Effector CD8-positive, alpha-beta T cell (primary cell): Measurements from ENCODE around the gene PRSS8.
"Not testable (repeated sequence)": the region's sequence is repeated elsewhere in the genome, so short reads cannot be mapped to it uniquely, and the experiment has no call there.

Experiments used
- DNase-seq: peaks from one replicate; lab custom pipeline; 2025; lab: John Stamatoyannopoulos, UW

The PRSS8 gene

DNA sequence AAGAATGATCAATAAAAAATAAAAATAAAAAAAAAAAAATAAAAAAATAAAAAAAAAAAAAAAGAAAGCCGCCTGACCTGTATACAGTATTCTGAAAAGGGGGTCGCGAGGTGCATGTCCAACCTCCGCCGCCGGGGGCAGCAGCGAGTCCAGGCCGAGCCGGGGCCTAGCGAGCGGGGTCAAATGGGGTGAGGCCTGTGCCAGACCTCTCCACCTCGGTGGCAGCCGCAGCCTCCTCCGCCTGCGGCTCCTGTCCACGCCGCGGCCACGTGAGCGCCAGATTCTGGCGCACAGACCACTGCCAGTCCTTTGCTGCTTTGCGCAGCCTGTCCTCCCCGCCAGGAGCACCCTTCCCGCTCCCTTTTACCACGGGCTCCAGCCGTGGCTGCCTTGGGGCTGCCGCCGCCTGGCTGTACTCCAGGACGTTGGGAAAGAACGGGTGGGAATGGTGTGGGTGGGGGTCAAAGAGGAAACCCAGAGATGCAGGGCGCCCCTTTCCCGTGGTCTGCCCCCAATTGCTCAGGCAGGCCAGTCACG is 29.8 kb downstream of the PRSS8 start:
- peak; percentile 80 for DNase-seq

GRCh38 chr16:31100876-31101641 is 34.5 kb downstream of the PRSS8 start:
- DNase-seq = not testable (repeated sequence)

DNA sequence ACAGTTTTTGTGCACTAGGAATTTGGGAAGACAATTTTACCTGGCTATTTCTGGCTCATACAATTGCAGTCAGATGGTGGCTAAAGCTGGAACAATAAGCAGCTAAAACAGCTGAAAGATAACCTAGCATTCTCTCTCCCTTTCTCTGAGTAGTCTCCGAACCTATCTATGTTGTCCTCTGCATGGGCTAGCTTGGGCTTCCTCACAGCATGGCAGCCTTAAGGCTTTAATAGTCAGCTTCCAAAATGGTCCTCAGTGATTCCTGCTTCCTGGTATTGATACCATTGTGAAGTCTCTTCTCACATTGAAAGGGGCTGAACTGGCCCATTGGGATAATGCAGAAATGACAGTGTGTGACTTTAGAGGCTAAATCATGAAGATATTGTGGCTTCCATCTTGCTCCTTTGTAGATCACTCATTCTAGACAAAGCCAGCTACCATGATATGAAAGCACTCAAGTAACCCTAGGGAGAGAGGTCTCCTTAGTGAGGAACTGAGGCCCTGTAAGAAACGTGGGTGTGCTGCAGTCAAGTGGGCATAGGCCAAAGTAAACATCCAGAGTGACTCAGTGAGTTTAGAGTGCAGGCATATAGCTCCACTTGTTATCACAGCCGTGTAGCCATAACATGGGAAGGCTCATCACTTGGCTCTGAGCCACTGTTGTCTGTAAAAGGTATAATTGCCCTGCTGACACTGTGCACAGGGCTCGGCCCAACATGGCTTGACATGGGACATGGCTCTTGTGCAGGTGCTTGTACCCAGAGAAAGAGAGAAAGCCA is 35.5 kb downstream of the PRSS8 start:
- no peak for DNase-seq

GRCh38 chr16:31094424-31095120 is 41.0 kb downstream of the PRSS8 start, which contains the start of gene VKORC1:
TSS of gene VKORC1 (minus strand) at chr16:31094797. CDS start at chr16:31094729, 68 bp downstream.
- peak; percentile 79 for DNase-seq

- DNase-seq = no peak
Measured at GRCh38 chr16:31094088-31094423, 41.5 kb downstream of the PRSS8 start.

GRCh38 chr16:31093132-31093703 is 42.3 kb downstream of the PRSS8 start:
- no peak for DNase-seq

DNA sequence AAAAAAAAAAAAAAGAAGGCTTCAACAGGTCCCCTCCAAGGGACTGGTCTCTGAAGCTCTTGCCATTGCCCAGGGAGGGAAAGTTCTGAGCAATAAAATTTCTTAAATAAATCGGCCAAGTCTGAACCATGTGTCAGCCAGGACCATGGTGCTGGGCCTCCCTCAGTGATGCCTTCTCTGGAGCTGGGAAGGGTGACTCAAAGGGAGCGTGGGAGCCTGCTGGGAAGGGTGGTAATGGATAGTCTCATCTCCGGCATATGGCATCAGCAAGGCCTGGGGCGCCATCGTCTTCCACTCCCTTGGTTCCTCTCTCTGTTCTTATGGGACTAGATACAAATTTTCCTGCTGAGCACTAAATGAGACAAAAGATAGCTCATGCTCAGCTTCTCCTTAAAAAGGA is 43.2 kb downstream of the PRSS8 start:
- no peak for DNase-seq

DNA sequence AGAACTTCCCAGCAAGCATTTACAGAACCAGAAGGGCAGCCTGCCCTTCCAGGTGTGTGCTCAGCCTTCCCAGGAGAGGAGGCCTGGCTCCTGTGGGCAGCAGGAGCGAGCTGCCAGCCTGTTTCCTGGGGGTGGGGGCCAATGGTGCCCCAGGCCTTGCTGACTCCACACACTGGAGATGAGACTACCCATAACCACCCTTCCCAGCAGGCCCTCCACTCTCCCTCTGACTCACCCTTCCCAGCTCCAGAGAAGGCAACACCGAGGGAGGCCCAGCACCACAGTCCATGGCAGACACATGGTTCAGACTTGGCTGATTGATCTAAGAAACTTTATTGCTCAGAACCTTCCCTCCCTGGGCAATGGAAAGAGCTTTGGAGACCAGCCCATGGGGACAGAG is 45.0 kb downstream of the PRSS8 start:
- no peak for DNase-seq

DNA sequence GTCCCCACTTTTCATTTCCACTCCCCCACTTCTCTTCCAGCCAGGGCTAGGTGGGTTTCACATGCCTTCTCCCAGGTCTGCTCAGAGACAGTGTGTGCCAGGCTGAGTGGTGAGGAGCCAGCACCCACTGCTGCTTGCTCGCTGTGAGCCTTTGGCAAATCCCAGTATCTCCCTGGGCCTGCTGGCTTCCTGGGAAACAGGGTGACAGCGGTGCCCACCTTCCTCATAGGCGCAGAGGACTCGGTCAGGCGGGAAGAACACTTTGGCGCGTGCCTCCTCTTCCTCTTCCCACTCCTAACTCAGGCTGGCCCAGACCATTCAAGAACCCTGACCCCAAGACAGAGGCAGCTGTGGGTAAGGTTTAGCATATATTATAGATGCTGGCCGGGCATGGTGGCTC is 46.3 kb downstream of the PRSS8 start:
- no peak for DNase-seq

- DNase-seq = no peak
Measured at GRCh38 chr16:31088459-31089183, 46.9 kb downstream of the PRSS8 start, which contains the start of gene PRSS53. TSS of gene PRSS53 (minus strand) at chr16:31088943. CDS start at chr16:31088809, 134 bp downstream.

DNA sequence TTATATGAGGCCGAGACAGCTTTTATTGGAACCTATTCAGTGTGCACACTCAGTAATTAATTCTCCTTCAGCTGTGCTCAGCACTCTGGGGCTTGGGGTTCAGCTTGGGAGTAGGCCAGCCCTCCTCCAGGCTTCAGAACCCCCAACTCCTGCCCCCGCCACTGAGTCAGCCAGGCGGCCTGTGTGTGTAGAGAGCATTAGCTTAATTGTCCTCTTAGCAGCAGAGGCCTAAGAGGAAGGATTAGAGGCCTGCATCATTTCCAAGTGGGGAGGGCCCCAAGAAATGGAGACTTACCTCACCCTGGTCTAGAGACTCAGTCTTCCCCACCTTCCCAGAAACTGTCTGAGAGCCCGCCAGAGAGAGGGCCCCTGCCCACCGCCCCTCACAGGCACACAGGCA is 47.6 kb downstream of the PRSS8 start:
- no peak for DNase-seq

- DNase-seq = no peak
Measured at GRCh38 chr16:31087481-31087880, 48.0 kb downstream of the PRSS8 start.

GRCh38 chr16:31086629-31086906 is 49.0 kb downstream of the PRSS8 start:
- DNase-seq = no peak

DNA sequence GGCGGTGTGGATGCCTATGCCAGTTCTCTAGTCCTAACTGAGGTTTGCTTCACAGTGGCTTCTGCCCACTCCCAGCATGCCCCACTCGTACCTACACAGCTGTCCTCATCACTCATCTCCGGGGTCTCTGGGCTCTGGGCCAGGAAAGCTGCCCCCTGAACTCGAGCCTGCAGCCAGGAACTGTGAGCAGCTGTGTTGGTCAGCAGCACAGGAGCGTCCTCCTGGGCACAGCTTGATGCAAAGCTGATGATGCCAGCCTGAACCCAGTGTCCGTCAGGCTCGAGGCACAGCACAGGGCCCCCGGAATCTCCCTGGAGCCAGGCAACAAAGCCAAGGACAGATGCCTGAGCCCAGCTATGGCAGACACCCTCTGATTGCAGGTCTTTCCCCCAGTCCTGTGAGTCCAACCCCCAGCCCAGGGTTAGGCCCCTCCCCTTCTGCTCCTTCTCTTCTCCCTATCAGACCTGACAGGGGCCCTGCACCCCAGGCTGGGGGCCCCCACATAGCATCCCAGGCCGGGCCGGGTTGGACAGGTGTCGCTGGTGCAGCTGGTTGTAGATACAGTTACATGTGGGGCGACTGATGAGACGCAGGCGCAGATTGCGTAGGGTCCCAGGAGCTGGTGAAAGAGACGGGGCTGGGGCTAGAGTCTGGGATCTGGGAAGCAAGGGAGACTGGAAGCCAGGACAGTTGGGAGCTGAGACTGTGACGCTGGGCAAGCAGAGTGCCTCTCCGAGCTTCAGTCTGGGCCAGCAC is 49.5 kb downstream of the PRSS8 start:
- DNase-seq = no peak

DNA sequence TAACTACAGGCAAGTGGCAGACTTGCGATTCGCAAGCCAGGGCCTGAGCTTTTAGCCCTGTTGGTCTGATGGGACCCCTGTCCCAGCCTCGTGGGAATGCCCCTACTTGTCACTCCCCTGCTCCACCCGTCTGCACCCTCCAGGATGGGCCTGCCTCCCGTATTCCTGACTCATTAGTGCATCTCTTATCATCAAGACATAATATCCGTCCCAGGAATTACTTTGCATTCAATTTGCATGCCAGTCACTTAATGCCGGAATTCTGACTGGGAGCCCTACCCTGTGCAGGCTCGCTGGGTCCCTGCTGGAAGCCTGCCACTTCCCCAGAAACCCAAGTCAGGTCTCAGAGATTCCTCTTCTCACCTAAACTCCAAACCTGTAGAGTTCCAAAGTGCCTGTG is 50.1 kb downstream of the PRSS8 start:
- DNase-seq = no peak

GRCh38 chr16:31084584-31085302 is 50.8 kb downstream of the PRSS8 start:
- DNase-seq = no peak

GRCh38 chr16:31083981-31084380 is 51.5 kb downstream of the PRSS8 start:
- no peak for DNase-seq

DNA sequence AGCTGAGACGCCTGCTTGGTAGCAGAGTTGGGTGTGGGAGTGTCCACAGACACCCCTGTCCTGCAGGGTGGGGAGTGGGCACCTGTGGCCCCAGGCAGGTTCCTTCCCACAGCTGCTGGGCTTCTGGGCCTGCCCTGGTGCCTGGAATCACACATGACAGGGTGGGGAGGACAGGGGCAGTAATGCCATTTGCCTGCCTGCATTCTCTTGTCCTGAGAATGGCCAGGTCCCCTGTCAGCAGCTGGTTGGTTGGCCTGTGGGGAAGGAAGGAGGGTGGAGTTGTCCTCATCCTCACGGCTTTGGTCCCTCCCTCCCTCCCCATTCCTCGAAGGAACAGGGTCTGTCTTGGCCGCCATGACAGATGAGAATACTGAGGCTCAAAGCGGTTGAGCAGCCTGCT is 52.0 kb downstream of the PRSS8 start:
- no peak for DNase-seq

GRCh38 chr16:31083081-31083480 is 52.4 kb downstream of the PRSS8 start:
- DNase-seq = no peak

GRCh38 chr16:31082368-31083045 is 53.0 kb downstream of the PRSS8 start:
- DNase-seq = no peak
